Measurements from ENCODE around the gene BUB1.

Gene BUB1

GRCh38 chr2:110673201-110673600 is 4.7 kb downstream of the BUB1 start:
- Histone ChIP-seq H3K4me3 (ENCODE audit: low read length) (no peak overlapping the region), H3K4me1 (ENCODE audit: insufficient read depth, low read length) (peaks cover 5% of the 10 kb centered on the region; the same call in 1 of the 2 replicates), H3K9ac (ENCODE audit: low read depth, low read length) (no peak overlapping the region), H3K9me3 (ENCODE audit: insufficient read depth, low read depth, low read length) (no peaks in the 10 kb centered on the region), H3K27me3 (ENCODE audit: insufficient read depth, low read length) (no peaks in the 10 kb centered on the region), H3K27ac (ENCODE audit: low read length) (no peak overlapping the region), H3K36me3 (ENCODE audit: insufficient read depth, low read depth, low read length) (peaks cover 77% of the 10 kb centered on the region)

- peaks cover 99% of the 10 kb centered on the region for H3K36me3 ChIP-seq (ENCODE audit: insufficient read depth, low read depth, low read length)
- peaks cover 5% of the 10 kb centered on the region; the same call in 1 of the 2 replicates for H3K4me1 ChIP-seq (ENCODE audit: insufficient read depth, low read length)
Observed at GRCh38 chr2:110670826-110671225, 7.0 kb downstream of the BUB1 start.

GRCh38 chr2:110669079-110669478 is 8.8 kb downstream of the BUB1 start:
- Histone ChIP-seq H3K4me1 (ENCODE audit: insufficient read depth, low read length) (no peaks in the 10 kb centered on the region), H3K9me3 (ENCODE audit: insufficient read depth, low read depth, low read length) (no peaks in the 10 kb centered on the region), H3K9ac (ENCODE audit: low read depth, low read length) (no peak overlapping the region), H3K27me3 (ENCODE audit: insufficient read depth, low read length) (no peaks in the 10 kb centered on the region), H3K27ac (ENCODE audit: low read length) (no peak overlapping the region), H3K36me3 (ENCODE audit: insufficient read depth, low read depth, low read length) (peaks cover 100% of the 10 kb centered on the region), H3K4me3 (ENCODE audit: low read length) (no peak overlapping the region)

More at GRCh38 chr2:110670826-110671225, 7.0 kb downstream of the BUB1 start:
- H3K9ac ChIP-seq (ENCODE audit: low read depth, low read length), result no peak overlapping the region
- no peaks in the 10 kb centered on the region for H3K9me3 ChIP-seq (ENCODE audit: insufficient read depth, low read depth, low read length)
- H3K27me3 ChIP-seq (ENCODE audit: insufficient read depth, low read length), result no peaks in the 10 kb centered on the region
- no peak overlapping the region for H3K27ac ChIP-seq (ENCODE audit: low read length)
- H3K4me3 ChIP-seq (ENCODE audit: low read length), result no peak overlapping the region

- Histone ChIP-seq H3K9me3 (ENCODE audit: insufficient read depth, low read depth, low read length) (no peaks in the 10 kb centered on the region), H3K9ac (ENCODE audit: low read depth, low read length) (no peak overlapping the region), H3K4me3 (ENCODE audit: low read length) (no peak overlapping the region), H3K4me1 (ENCODE audit: insufficient read depth, low read length) (no peaks in the 10 kb centered on the region), H3K27me3 (ENCODE audit: insufficient read depth, low read length) (no peaks in the 10 kb centered on the region), H3K27ac (ENCODE audit: low read length) (no peak overlapping the region), H3K36me3 (ENCODE audit: insufficient read depth, low read depth, low read length) (peaks cover 98% of the 10 kb centered on the region)
Observed at GRCh38 chr2:110667071-110667470, 10.8 kb downstream of the BUB1 start.

GRCh38 chr2:110664135-110664534 is 13.7 kb downstream of the BUB1 start:
- H3K27me3 ChIP-seq (ENCODE audit: insufficient read depth, low read length), result no peaks in the 10 kb centered on the region
- H3K36me3 ChIP-seq (ENCODE audit: insufficient read depth, low read depth, low read length), result peaks cover 98% of the 10 kb centered on the region
- H3K9ac ChIP-seq (ENCODE audit: low read depth, low read length), result no peak overlapping the region
- H3K4me3 ChIP-seq (ENCODE audit: low read length), result no peak overlapping the region
- H3K27ac ChIP-seq (ENCODE audit: low read length), result no peak overlapping the region
- no peaks in the 10 kb centered on the region for H3K9me3 ChIP-seq (ENCODE audit: insufficient read depth, low read depth, low read length)
- H3K4me1 ChIP-seq (ENCODE audit: insufficient read depth, low read length), result no peaks in the 10 kb centered on the region

GRCh38 chr2:110662560-110662959 is 15.3 kb downstream of the BUB1 start:
- H3K27me3 ChIP-seq (ENCODE audit: insufficient read depth, low read length), result no peaks in the 10 kb centered on the region
- H3K4me1 ChIP-seq (ENCODE audit: insufficient read depth, low read length), result no peaks in the 10 kb centered on the region
- no peak overlapping the region for H3K9ac ChIP-seq (ENCODE audit: low read depth, low read length)
- peaks cover 98% of the 10 kb centered on the region for H3K36me3 ChIP-seq (ENCODE audit: insufficient read depth, low read depth, low read length)
- no peak overlapping the region for H3K27ac ChIP-seq (ENCODE audit: low read length)
- no peaks in the 10 kb centered on the region for H3K9me3 ChIP-seq (ENCODE audit: insufficient read depth, low read depth, low read length)
- H3K4me3 ChIP-seq (ENCODE audit: low read length), result no peak overlapping the region

GRCh38 chr2:110660558-110660957 is 17.3 kb downstream of the BUB1 start:
- Histone ChIP-seq H3K27me3 (ENCODE audit: insufficient read depth, low read length) (no peaks in the 10 kb centered on the region), H3K27ac (ENCODE audit: low read length) (no peak overlapping the region), H3K9me3 (ENCODE audit: insufficient read depth, low read depth, low read length) (no peaks in the 10 kb centered on the region), H3K36me3 (ENCODE audit: insufficient read depth, low read depth, low read length) (peaks cover 98% of the 10 kb centered on the region), H3K4me3 (ENCODE audit: low read length) (no peak overlapping the region), H3K9ac (ENCODE audit: low read depth, low read length) (no peak overlapping the region), H3K4me1 (ENCODE audit: insufficient read depth, low read length) (no peaks in the 10 kb centered on the region)

- H3K27ac ChIP-seq (ENCODE audit: low read length), result no peak overlapping the region
Observed at GRCh38 chr2:110659248-110659647, 18.6 kb downstream of the BUB1 start.

GRCh38 chr2:110657724-110658305 is 20.0 kb downstream of the BUB1 start:
- no peaks in the 10 kb centered on the region for H3K27me3 ChIP-seq (ENCODE audit: insufficient read depth, low read length)
- no peak overlapping the region for H3K27ac ChIP-seq (ENCODE audit: low read length)
- H3K4me3 ChIP-seq (ENCODE audit: low read length), result no peak overlapping the region
- H3K36me3 ChIP-seq (ENCODE audit: insufficient read depth, low read depth, low read length), result peaks cover 100% of the 10 kb centered on the region
- H3K9ac ChIP-seq (ENCODE audit: low read depth, low read length), result no peak overlapping the region
- H3K9me3 ChIP-seq (ENCODE audit: insufficient read depth, low read depth, low read length), result no peaks in the 10 kb centered on the region
- H3K4me1 ChIP-seq (ENCODE audit: insufficient read depth, low read length), result no peaks in the 10 kb centered on the region

More at GRCh38 chr2:110659248-110659647, 18.6 kb downstream of the BUB1 start:
- H3K4me3 ChIP-seq (ENCODE audit: low read length), result no peak overlapping the region
- H3K9me3 ChIP-seq (ENCODE audit: insufficient read depth, low read depth, low read length), result no peaks in the 10 kb centered on the region
- peaks cover 98% of the 10 kb centered on the region for H3K36me3 ChIP-seq (ENCODE audit: insufficient read depth, low read depth, low read length)
- H3K9ac ChIP-seq (ENCODE audit: low read depth, low read length), result no peak overlapping the region
- no peaks in the 10 kb centered on the region for H3K4me1 ChIP-seq (ENCODE audit: insufficient read depth, low read length)
- H3K27me3 ChIP-seq (ENCODE audit: insufficient read depth, low read length), result no peaks in the 10 kb centered on the region

- H3K4me3 ChIP-seq (ENCODE audit: low read length), result no peak overlapping the region
- no peak overlapping the region for H3K9ac ChIP-seq (ENCODE audit: low read depth, low read length)
- no peak overlapping the region for H3K27ac ChIP-seq (ENCODE audit: low read length)
- H3K9me3 ChIP-seq (ENCODE audit: insufficient read depth, low read depth, low read length), result no peaks in the 10 kb centered on the region
- no peaks in the 10 kb centered on the region for H3K27me3 ChIP-seq (ENCODE audit: insufficient read depth, low read length)
- no peaks in the 10 kb centered on the region for H3K4me1 ChIP-seq (ENCODE audit: insufficient read depth, low read length)
- peaks cover 100% of the 10 kb centered on the region for H3K36me3 ChIP-seq (ENCODE audit: insufficient read depth, low read depth, low read length)
Observed at GRCh38 chr2:110655701-110656100, 22.2 kb downstream of the BUB1 start.

GRCh38 chr2:110653861-110654260 is 24.0 kb downstream of the BUB1 start:
- Histone ChIP-seq H3K4me3 (ENCODE audit: low read length) (no peak overlapping the region), H3K4me1 (ENCODE audit: insufficient read depth, low read length) (no peaks in the 10 kb centered on the region), H3K36me3 (ENCODE audit: insufficient read depth, low read depth, low read length) (peaks cover 99% of the 10 kb centered on the region), H3K27me3 (ENCODE audit: insufficient read depth, low read length) (no peaks in the 10 kb centered on the region), H3K9me3 (ENCODE audit: insufficient read depth, low read depth, low read length) (no peaks in the 10 kb centered on the region), H3K9ac (ENCODE audit: low read depth, low read length) (no peak overlapping the region), H3K27ac (ENCODE audit: low read length) (no peak overlapping the region)

GRCh38 chr2:110650346-110650745 is 27.5 kb downstream of the BUB1 start:
- Histone ChIP-seq H3K9ac (ENCODE audit: low read depth, low read length) (no peak overlapping the region), H3K9me3 (ENCODE audit: insufficient read depth, low read depth, low read length) (no peaks in the 10 kb centered on the region), H3K27ac (ENCODE audit: low read length) (no peak overlapping the region), H3K36me3 (ENCODE audit: insufficient read depth, low read depth, low read length) (peaks cover 98% of the 10 kb centered on the region), H3K4me3 (ENCODE audit: low read length) (no peak overlapping the region), H3K4me1 (ENCODE audit: insufficient read depth, low read length) (no peaks in the 10 kb centered on the region), H3K27me3 (ENCODE audit: insufficient read depth, low read length) (no peaks in the 10 kb centered on the region)
